GM18526 (cell line): Measurements from ENCODE around the gene MYO5B.

Experiments
- POLR2A ChIP-seq: IDR thresholded peaks from 3 replicates; pipeline ENCODE4 v1.6.1; 2011; ENCODE audit not compliant: insufficient read length; ENCODE audit errors: extremely low read depth

Gene MYO5B

DNA sequence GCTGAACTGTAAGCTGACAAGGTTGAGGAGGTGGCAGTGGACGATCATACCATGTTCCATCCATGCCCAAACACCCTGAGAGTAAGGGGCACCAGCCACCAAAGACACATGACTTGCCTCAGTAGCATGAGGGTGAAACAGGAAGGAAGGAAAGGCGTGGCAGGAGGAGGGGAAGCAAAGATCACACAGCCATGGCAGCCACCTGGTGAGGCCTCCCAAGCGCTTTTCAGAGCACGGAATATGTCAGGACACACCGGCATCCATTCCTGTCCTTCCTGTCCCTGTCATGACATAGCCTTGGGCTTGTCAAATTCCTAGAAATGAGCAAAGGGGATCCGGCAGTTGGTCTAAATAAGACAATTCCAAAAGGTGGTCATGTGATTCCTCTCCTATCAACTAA lies 118.7 kb downstream of the MYO5B start:
- no peak for TF ChIP-seq POLR2A

GRCh38 chr18:50075772-50076171 lies 119.2 kb downstream of the MYO5B start:
- TF ChIP-seq POLR2A: no peak

GRCh38 chr18:50074404-50074803 lies 120.5 kb downstream of the MYO5B start:
- TF ChIP-seq POLR2A: no peak

- no peak for TF ChIP-seq POLR2A
These were observed 121.6 kb downstream of the MYO5B start for GRCh38 chr18:50073319-50073718.

DNA sequence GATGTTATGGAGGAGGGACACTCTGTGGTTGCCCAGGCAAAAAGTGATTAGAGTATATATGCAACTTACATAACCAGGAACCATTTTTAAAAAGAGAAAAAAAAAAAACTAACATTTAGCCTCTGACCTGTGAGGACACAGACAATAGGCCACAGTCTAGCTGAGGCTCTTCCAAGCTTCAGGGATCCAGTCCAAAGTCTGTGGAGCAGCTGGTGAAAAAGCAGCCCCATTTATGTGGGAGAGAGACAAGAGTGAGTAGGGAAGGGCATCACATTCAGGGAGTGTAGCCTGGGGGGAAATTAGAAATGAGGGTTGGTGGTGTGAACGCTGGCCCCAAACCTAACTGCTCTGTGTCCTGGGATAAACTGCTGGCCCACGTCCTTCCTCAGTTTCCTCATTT lies 122.8 kb downstream of the MYO5B start:
- no peak for TF ChIP-seq POLR2A

GRCh38 chr18:50071397-50071796 lies 123.5 kb downstream of the MYO5B start:
- no peak for TF ChIP-seq POLR2A

DNA sequence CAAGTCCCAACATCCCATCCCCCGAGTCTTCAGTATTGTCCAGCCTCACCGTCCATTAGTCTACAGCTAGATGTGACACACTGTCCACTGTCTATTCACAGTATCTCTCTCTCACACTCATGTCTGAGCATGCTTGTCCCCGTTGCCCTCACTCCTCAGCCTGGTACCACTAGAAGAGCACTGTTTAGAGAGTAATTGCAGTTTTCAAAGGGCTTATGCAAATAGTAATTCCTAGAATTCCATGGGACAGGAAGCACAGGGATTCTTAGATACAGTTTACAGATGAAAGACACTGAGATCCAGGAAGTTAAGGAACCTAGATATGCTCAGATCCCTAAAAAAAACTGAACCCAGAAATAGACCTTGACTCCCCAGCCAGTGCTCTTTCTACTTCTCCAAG lies 125.5 kb downstream of the MYO5B start:
- no peak for TF ChIP-seq POLR2A

DNA sequence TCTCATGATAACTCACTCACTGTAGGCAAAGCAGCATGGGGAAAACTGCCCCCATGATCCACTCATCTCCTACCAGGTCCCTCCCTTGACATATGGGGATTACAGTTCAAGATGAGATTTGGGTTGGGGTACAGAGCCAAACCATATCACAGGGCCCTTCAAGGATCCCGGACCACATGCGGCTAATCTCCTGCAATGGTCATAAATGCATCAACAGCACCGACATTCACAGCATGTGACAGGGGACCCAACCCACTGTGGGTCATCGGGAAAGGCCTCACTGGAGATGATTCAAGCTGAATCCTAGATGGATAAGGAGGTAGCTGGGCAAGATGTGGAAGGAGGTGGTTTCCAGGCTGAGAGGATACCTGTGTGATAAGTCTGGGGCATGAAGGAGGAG lies 129.4 kb downstream of the MYO5B start:
- no peak for TF ChIP-seq POLR2A

DNA sequence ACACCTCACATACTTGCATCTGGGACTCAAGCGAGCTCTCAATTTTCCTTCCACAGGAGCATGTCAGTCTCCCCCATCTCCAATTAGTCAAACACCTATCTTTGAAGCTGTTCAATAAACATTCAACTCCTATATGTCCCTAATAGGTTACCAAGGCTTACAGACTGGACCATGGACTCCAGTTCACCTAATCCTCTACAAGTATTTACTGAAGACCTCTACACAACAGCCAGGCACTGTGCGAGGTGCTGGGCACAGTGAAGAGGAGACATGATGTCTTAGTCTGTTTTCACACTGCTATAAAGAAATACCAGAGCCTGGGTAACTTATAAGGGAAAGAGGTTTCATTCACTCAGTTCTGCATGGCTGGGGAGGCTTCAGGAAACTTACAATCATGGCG lies 129.9 kb downstream of the MYO5B start:
- TF ChIP-seq POLR2A: no peak

GRCh38 chr18:50061876-50062517 lies 132.9 kb downstream of the MYO5B start:
- no peak for TF ChIP-seq POLR2A

- TF ChIP-seq POLR2A: no peak
These were observed 134.1 kb downstream of the MYO5B start for GRCh38 chr18:50060822-50061221.

DNA sequence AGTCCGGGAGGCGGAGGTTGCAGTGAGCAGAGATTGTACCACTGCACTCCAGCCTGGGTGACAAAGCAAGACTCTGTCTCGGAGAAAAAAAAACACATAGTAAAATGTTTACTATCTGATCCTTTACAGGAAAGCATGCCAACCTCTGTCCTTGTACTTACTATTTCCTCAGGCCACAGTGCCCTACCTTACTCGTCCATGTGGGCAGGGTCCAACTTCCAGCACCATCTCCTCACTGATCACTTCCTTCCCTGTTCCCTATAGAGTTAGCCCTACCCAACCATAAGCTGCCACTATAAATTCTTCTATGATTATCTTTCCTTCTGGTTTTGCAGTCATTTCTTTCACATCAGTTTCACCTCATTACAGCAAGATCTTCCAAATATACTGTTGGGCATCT lies 136.2 kb downstream of the MYO5B start:
- no peak for TF ChIP-seq POLR2A

DNA sequence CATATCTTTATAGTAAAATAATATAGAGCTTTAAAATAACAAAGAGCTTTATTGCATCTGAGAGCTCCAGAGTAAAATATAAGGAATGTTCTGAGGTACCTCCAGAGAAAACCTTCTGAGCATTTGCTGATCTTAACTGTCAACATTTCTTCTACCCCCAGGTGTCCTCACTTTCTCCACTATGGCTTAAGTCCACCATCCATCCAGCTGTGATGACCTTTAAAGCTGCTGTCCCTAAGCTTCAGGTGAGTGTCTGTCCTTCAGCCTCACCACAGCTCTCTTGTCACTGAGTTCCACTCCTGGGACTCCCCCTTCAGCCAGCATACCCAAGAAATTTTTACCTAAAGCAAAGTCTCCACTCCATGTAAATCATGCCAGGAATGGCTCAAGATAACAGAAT lies 137.9 kb downstream of the MYO5B start:
- no peak for TF ChIP-seq POLR2A

DNA sequence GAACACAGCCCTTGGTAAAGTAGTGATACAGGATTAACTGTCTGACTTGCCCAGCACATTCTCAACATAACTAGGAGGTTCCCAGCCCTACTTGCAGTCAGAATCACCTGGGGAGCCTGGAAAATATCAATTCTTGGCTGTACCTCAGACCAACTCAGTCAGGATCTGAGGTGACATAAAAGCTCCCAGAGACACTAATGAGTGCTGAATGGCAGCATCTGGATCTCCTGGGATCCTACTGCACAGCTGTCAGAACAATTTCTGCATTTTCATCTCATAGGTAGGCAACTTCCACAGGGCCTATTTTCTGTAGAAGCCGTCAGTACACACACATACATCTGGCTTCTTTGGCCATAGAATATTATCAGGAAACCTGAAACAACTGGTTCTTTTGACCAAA lies 138.8 kb downstream of the MYO5B start:
- TF ChIP-seq POLR2A: no peak

DNA sequence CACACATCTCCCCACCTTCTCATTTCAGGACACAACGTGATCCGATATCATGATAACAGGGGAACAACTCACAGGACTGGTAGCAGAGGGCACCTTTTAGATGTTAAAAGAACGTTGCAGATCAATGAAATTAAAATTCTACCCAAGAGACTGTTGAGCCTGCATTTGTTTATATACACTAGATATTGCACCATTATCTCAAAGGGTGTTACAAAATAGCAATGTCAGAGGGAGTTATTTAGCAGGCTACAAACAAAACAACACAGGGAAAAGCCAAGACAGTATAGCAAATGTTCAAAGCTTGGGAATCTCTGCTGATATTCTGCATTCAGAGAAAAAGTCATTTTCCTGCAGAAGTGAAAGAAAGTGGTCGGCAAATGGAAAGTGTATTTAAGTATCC lies 139.5 kb downstream of the MYO5B start:
- TF ChIP-seq POLR2A: no peak

DNA sequence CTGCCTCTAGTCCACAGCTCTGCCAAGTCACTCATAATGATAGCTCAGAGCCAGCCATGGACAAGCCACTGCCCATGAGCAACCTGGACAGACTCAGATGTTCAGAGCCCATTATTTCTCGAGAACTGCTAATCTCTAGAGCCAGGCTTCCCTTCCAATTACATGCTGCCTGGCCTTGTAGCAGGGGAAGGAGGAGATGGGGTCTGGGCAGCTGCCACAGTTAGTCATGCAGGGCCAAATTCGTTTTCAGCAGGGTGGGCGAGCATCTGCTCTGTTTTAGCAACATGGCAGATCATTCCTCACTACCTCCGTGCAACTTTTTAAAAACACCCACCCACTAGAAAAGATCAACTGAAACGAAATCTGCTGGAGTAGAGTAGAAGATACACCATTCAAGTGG lies 141.8 kb downstream of the MYO5B start:
- no peak for TF ChIP-seq POLR2A

- TF ChIP-seq POLR2A: no peak
These were observed 143.7 kb downstream of the MYO5B start for GRCh38 chr18:50051288-50051687.

DNA sequence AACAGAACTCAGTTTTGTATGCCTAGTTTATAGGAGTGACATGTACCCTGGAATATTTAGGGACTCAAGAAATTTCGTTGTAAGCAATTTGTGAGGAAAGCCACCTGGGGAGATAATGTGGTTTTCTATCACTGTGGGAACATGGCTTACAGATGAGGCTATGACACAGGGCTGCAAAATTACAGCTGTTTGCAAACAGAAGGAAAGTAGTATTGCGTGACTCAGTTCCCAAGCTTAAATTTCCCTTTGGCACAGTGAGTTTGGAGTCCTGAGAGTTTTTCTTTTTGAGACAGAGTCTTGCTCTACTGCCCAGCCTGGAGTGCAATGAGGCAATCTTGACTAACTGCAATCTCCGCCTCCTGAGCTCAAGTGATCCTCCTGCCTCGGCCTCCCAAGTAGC lies 149.8 kb downstream of the MYO5B start:
- TF ChIP-seq POLR2A: no peak

DNA sequence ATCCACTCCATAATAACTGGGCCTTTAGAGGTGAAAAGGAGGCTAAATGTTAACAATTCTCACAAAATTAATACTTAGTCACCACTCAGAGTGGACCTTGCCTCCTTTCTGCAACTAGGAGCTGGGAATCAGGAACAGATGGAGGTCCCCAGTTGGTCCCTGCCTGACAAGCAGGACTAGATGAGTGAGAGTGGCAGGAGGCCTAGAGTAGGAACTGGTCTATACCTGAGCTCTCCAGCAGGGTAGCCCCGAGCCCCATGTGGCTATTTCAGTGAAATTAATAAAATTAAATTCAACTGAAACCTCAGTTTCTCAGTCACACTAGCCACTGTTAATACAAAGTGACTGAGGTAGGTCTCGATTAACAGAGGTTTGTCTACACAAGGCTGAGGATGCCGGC lies 150.5 kb downstream of the MYO5B start:
- TF ChIP-seq POLR2A: no peak

GRCh38 chr18:50042611-50043010 lies 152.3 kb downstream of the MYO5B start:
- TF ChIP-seq POLR2A: no peak
